Ishikawa (cell line): ENCODE measurements around the gene DGKD.

Source experiments
- CEBPB ChIP-seq: IDR thresholded peaks from 2 replicates; pipeline ENCODE4 v1.6.1; 2012
- CREB1 ChIP-seq: IDR thresholded peaks from 2 replicates; pipeline ENCODE4 v1.6.1; 2012; ENCODE audit warnings: low read depth
- EGR1 ChIP-seq: IDR thresholded peaks from 2 replicates; pipeline ENCODE4 v1.6.1; 2012
- EP300 ChIP-seq: IDR thresholded peaks from 2 replicates; pipeline ENCODE4 v1.6.1; 2012; ENCODE audit warnings: borderline replicate concordance
- FOXM1 ChIP-seq: IDR thresholded peaks from 2 replicates; pipeline ENCODE4 v1.6.1; 2012; ENCODE audit warnings: low read depth, borderline replicate concordance
- NFIC ChIP-seq: IDR thresholded peaks from 2 replicates; pipeline ENCODE4 v1.6.1; 2012
- RAD21 ChIP-seq: IDR thresholded peaks from 2 replicates; pipeline ENCODE4 v1.6.1; 2012; ENCODE audit warnings: low read depth
- TAF1 ChIP-seq: IDR thresholded peaks from 2 replicates; pipeline ENCODE4 v1.6.1; 2012; ENCODE audit warnings: low read depth, mild to moderate bottlenecking
- TCF12 ChIP-seq: IDR thresholded peaks from 2 replicates; pipeline ENCODE4 v1.6.1; 2012; ENCODE audit warnings: low read depth
- TEAD4 ChIP-seq: IDR thresholded peaks from 2 replicates; pipeline ENCODE4 v1.6.1; 2012
- YY1 ChIP-seq: IDR thresholded peaks from 2 replicates; pipeline ENCODE4 v1.6.1; 2012; ENCODE audit warnings: low read depth
- ZBTB7A ChIP-seq: IDR thresholded peaks from 2 replicates; pipeline ENCODE4 v1.6.1; 2012; ENCODE audit warnings: low read depth
- TF ChIP-seq, protein P1 (sequence below): IDR thresholded peaks from 2 replicates; pipeline ENCODE4 v1.6.1; 2012
- TF ChIP-seq, protein P2 (sequence below): IDR thresholded peaks from 2 replicates; pipeline ENCODE4 v1.6.1; 2012; ENCODE audit warnings: low read depth, mild to moderate bottlenecking
- TF ChIP-seq, protein P3 (sequence below): IDR thresholded peaks from 2 replicates; pipeline ENCODE4 v1.6.1; 2012

The DGKD gene

DNA sequence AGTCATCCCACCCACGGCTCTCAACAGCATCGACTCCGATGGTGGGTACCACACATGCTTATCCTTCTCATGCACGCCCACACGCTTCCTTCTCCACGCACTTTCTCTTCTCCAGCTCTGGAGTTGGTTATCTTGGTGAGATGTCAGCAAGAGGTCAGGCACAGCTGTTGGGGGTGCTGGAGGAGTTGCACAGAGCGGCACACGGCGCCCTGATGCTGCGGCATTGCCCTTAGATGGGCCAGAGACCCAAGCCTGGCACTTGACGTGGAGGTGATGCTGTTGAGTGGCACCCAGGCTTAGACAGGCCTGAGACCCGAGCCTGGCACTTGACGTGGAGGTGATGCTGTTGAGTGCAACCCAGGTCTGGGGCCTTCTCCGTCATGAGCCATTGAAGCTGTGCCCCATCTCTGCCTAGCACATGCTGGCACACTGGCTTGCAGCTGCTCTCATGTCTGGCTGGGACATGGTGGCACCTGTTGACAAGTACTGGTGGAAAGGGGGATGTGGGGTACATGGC is 83.2 kb downstream of the DGKD start:
- no peak for TF ChIP-seq TAF1
- TF ChIP-seq, protein P1, sequence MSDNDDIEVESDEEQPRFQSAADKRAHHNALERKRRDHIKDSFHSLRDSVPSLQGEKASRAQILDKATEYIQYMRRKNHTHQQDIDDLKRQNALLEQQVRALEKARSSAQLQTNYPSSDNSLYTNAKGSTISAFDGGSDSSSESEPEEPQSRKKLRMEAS, result no peak
- no peak for TF ChIP-seq RAD21
- no peak for TF ChIP-seq YY1
- no peak for TF ChIP-seq EGR1
- TF ChIP-seq, protein P2, sequence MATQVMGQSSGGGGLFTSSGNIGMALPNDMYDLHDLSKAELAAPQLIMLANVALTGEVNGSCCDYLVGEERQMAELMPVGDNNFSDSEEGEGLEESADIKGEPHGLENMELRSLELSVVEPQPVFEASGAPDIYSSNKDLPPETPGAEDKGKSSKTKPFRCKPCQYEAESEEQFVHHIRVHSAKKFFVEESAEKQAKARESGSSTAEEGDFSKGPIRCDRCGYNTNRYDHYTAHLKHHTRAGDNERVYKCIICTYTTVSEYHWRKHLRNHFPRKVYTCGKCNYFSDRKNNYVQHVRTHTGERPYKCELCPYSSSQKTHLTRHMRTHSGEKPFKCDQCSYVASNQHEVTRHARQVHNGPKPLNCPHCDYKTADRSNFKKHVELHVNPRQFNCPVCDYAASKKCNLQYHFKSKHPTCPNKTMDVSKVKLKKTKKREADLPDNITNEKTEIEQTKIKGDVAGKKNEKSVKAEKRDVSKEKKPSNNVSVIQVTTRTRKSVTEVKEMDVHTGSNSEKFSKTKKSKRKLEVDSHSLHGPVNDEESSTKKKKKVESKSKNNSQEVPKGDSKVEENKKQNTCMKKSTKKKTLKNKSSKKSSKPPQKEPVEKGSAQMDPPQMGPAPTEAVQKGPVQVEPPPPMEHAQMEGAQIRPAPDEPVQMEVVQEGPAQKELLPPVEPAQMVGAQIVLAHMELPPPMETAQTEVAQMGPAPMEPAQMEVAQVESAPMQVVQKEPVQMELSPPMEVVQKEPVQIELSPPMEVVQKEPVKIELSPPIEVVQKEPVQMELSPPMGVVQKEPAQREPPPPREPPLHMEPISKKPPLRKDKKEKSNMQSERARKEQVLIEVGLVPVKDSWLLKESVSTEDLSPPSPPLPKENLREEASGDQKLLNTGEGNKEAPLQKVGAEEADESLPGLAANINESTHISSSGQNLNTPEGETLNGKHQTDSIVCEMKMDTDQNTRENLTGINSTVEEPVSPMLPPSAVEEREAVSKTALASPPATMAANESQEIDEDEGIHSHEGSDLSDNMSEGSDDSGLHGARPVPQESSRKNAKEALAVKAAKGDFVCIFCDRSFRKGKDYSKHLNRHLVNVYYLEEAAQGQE, result no peak
- TF ChIP-seq EP300, result no peak

DNA sequence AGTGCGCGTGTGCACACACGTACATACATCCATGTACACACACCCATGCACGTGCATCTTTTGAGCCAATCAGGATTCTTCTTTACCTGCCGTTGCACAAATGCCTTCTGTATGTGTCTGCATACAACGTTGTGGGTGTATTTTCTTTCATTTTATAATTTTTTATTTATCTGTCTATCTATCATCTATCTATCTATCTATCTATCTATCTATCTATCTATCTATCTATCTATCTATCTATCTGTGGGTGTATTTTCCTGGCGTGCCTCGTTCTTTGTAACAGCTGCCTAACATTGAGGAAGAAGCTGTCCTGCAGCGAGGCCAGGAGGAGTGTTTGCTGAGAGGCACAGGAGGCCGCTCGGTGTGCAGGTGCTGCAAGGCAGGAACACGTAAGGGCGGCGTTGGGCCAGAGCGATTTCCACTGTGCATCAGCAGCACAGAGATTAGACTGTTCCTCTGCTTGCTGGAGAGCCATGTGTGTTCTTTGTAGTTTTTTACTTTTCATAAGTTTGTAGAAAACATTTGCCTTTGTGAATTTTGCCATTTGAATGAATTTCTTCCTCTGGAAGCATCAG is 84.4 kb downstream of the DGKD start:
- no peak for TF ChIP-seq CREB1
- no peak for TF ChIP-seq TAF1
- TF ChIP-seq YY1, result no peak
- TF ChIP-seq, protein P3, sequence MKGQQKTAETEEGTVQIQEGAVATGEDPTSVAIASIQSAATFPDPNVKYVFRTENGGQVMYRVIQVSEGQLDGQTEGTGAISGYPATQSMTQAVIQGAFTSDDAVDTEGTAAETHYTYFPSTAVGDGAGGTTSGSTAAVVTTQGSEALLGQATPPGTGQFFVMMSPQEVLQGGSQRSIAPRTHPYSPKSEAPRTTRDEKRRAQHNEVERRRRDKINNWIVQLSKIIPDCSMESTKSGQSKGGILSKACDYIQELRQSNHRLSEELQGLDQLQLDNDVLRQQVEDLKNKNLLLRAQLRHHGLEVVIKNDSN, result no peak

DNA sequence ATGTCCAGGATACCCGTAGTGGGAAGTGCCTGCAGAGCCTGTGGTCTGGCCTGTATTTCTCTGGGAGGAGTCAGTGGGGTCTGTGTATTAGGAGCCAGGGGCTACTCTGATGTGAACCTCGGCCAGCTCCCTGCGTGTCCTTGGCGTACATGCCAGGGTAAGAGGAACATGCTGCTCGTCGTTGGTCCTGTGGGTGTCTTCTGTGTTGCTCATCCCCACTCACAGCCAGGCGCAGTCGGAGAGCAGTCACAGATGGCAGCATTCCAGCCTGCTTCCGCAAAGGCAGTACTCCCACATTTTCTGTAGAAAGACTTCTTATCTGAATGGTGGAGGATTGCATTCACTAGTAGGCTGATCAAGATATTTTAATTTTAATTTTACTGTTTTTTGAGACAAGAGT is 84.9 kb downstream of the DGKD start:
- TF ChIP-seq ZBTB7A, result no peak
- TF ChIP-seq CEBPB, result no peak
- TF ChIP-seq EGR1, result no peak
- TF ChIP-seq, protein P3, result no peak
- no peak for TF ChIP-seq EP300
- TF ChIP-seq, protein P1, result no peak
- TF ChIP-seq NFIC, result no peak
- no peak for TF ChIP-seq CREB1
- TF ChIP-seq TCF12, result no peak
- TF ChIP-seq FOXM1, result no peak
- no peak for TF ChIP-seq TEAD4
- TF ChIP-seq YY1, result no peak
- TF ChIP-seq TAF1, result no peak
- TF ChIP-seq, protein P2, result no peak
- no peak for TF ChIP-seq RAD21

DNA sequence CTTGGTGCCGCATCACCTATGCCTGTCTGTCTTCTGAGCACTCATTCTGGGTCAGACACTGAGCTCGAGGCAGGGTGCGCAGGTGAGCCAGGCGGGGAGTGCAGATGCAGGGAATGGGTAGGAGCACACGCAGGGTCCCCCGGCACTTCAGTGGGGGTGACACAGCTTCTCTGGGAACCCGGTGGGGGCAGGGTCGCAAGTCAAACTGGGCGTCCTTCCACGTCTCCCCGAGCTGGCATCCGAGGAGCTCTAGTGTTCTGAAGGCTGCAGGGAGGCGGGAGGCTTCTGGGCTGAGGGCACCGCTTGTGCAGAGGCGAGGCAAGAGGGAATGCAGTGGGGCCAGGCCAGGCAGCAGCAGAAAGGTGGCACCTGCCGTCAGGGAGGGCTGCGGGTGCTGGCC is 86.0 kb downstream of the DGKD start:
- no peak for TF ChIP-seq EP300
- TF ChIP-seq NFIC, result no peak
- no peak for TF ChIP-seq CEBPB

DNA sequence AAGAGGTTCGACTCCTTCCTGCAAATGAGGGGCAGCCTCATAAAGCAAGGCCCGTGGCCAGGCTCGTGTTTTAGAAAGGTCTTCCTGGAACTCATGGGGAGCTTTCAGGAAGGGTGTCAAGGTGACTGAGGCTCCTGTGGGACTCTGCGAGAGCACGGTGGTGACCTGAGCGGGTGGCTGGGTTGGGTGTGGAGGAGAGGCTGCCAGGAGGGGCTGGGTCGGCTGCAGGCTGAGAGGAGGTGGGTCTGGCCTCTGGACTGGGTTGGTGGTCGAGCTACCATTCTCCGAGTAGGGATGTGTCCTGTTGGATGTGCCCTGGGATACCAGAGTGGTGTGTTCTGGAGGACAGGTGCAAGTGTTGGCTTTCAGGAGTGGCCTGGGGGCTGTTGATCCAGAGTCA is 86.4 kb downstream of the DGKD start:
- no peak for TF ChIP-seq YY1
- TF ChIP-seq TAF1, result no peak
- TF ChIP-seq, protein P2, result no peak
- TF ChIP-seq EP300, result no peak
- no peak for TF ChIP-seq RAD21
- no peak for TF ChIP-seq EGR1
- TF ChIP-seq TEAD4, result no peak
- no peak for TF ChIP-seq NFIC
- TF ChIP-seq FOXM1, result no peak
- no peak for TF ChIP-seq CREB1
- no peak for TF ChIP-seq ZBTB7A
- TF ChIP-seq, protein P3, result no peak
- TF ChIP-seq TCF12, result no peak
- TF ChIP-seq, protein P1, result no peak
- no peak for TF ChIP-seq CEBPB
